Subcutaneous abdominal adipose tissue (tissue), 5 donors: ENCODE results near the gene CDKAL1.

Experiments
- H3K27ac ChIP-seq: one replicate; pipeline ENCODE4 v1.7.0; 2013; ENCODE audit warnings: low read depth, mild to moderate bottlenecking, inconsistent platforms, low read length, moderate library complexity
- H3K27me3 ChIP-seq, 5 donors: one replicate each; pipeline ENCODE4 v1.7.0; 2013; ENCODE audit warnings: low read length in 5 of 5, inconsistent platforms in 1 of 5; ENCODE audit not compliant: control insufficient read depth in 5 of 5, insufficient read depth in 4 of 5
- H3K36me3 ChIP-seq, 5 donors: one replicate each; pipeline ENCODE4 v1.7.0; 2013; ENCODE audit warnings: low read length in 5 of 5; ENCODE audit not compliant: control insufficient read depth in 5 of 5, insufficient read depth in 5 of 5
- H3K4me1 ChIP-seq, 5 donors: one replicate each; pipeline ENCODE4 v1.7.0; 2013; ENCODE audit warnings: low read length in 5 of 5, mild to moderate bottlenecking in 3 of 5, moderate library complexity in 1 of 5; ENCODE audit not compliant: control insufficient read depth in 5 of 5, insufficient read depth in 5 of 5
- H3K4me3 ChIP-seq, 5 donors: one replicate each; pipeline ENCODE4 v1.7.0; 2013; ENCODE audit warnings: low read length in 5 of 5, low read depth in 1 of 5
- H3K9ac ChIP-seq, 5 donors: one replicate each; pipeline ENCODE4 v1.7.0; 2013; ENCODE audit warnings: low read length in 5 of 5, mild to moderate bottlenecking in 4 of 5, moderate library complexity in 3 of 5
- H3K9me3 ChIP-seq, 5 donors: one replicate each; pipeline ENCODE4 v1.7.0; 2013; ENCODE audit warnings: low read length in 5 of 5; ENCODE audit not compliant: control insufficient read depth in 5 of 5
- donor health status: healthy.
- donor health status: healthy.
- donor health status: healthy.
- donor health status: healthy.
- donor health status: healthy.

The CDKAL1 gene

GRCh38 chr6:20678831-20679352 lies 144.6 kb downstream of the CDKAL1 start:
- no peaks in the 10 kb centered on the region for H3K9me3 ChIP-seq
- H3K27ac ChIP-seq = no peak overlapping the region
- peaks cover 0 to 9% (median 4%) of the 10 kb centered on the region in 5 donors for H3K4me1 ChIP-seq
- no peaks in the 10 kb centered on the region for H3K27me3 ChIP-seq
- H3K4me3 ChIP-seq = no peak overlapping the region
- no peaks in the 10 kb centered on the region for H3K36me3 ChIP-seq
- no peak overlapping the region for H3K9ac ChIP-seq

GRCh38 chr6:20680697-20681165 lies 146.5 kb downstream of the CDKAL1 start:
- Histone ChIP-seq H3K4me1 (peaks cover 0 to 9% (median 4%) of the 10 kb centered on the region in 5 donors), H3K9ac (peak overlapping the region in 2 of 5 donors; percentile 41 to 51), H3K4me3 (peak overlapping the region in 2 of 5 donors; percentile 5 to 33), H3K9me3 (no peaks in the 10 kb centered on the region), H3K36me3 (no peaks in the 10 kb centered on the region), H3K27ac (no peak overlapping the region), H3K27me3 (no peaks in the 10 kb centered on the region)

GRCh38 chr6:20681243-20681684 lies 147.0 kb downstream of the CDKAL1 start:
- peak overlapping the region in 1 of 5 donors; percentile 5 for H3K4me3 ChIP-seq
- H3K36me3 ChIP-seq = no peaks in the 10 kb centered on the region
- no peaks in the 10 kb centered on the region for H3K27me3 ChIP-seq
- no peak overlapping the region for H3K9ac ChIP-seq
- no peaks in the 10 kb centered on the region for H3K9me3 ChIP-seq
- H3K27ac ChIP-seq = no peak overlapping the region
- H3K4me1 ChIP-seq = peaks cover 0 to 9% (median 4%) of the 10 kb centered on the region in 5 donors

- Histone ChIP-seq H3K27me3 (no peaks in the 10 kb centered on the region), H3K9ac (no peak overlapping the region), H3K36me3 (no peaks in the 10 kb centered on the region), H3K4me1 (peaks cover 0 to 9% (median 4%) of the 10 kb centered on the region in 5 donors), H3K4me3 (no peak overlapping the region), H3K27ac (no peak overlapping the region), H3K9me3 (no peaks in the 10 kb centered on the region)
Observed at GRCh38 chr6:20684474-20684873, 150.2 kb downstream of the CDKAL1 start.

GRCh38 chr6:20686142-20686541 lies 151.9 kb downstream of the CDKAL1 start:
- H3K9me3 ChIP-seq = no peaks in the 10 kb centered on the region
- no peak overlapping the region for H3K27ac ChIP-seq
- H3K27me3 ChIP-seq = no peaks in the 10 kb centered on the region
- peaks cover 0 to 3% (median 1%) of the 10 kb centered on the region in 5 donors for H3K4me1 ChIP-seq
- no peak overlapping the region for H3K9ac ChIP-seq
- no peaks in the 10 kb centered on the region for H3K36me3 ChIP-seq
- no peak overlapping the region for H3K4me3 ChIP-seq

- Histone ChIP-seq H3K27me3 (no peaks in the 10 kb centered on the region), H3K9me3 (no peaks in the 10 kb centered on the region), H3K4me1 (no peaks in the 10 kb centered on the region), H3K36me3 (no peaks in the 10 kb centered on the region), H3K9ac (no peak overlapping the region), H3K4me3 (no peak overlapping the region), H3K27ac (no peak overlapping the region)
Observed at GRCh38 chr6:20687494-20687893, 153.2 kb downstream of the CDKAL1 start.

GRCh38 chr6:20688710-20689500 lies 154.6 kb downstream of the CDKAL1 start:
- H3K27me3 ChIP-seq = no peaks in the 10 kb centered on the region
- H3K4me3 ChIP-seq = no peak overlapping the region
- no peaks in the 10 kb centered on the region for H3K4me1 ChIP-seq
- no peak overlapping the region for H3K9ac ChIP-seq
- H3K27ac ChIP-seq = no peak overlapping the region
- H3K36me3 ChIP-seq = no peaks in the 10 kb centered on the region
- H3K9me3 ChIP-seq = no peaks in the 10 kb centered on the region

- Histone ChIP-seq H3K27me3 (no peaks in the 10 kb centered on the region), H3K4me1 (no peaks in the 10 kb centered on the region), H3K36me3 (no peaks in the 10 kb centered on the region), H3K9me3 (no peaks in the 10 kb centered on the region), H3K4me3 (no peak overlapping the region), H3K9ac (no peak overlapping the region), H3K27ac (no peak overlapping the region)
Observed at GRCh38 chr6:20691185-20691584, 156.9 kb downstream of the CDKAL1 start.

- Histone ChIP-seq H3K27ac (no peak overlapping the region), H3K9me3 (no peaks in the 10 kb centered on the region), H3K9ac (no peak overlapping the region), H3K36me3 (no peaks in the 10 kb centered on the region), H3K4me3 (no peak overlapping the region), H3K4me1 (no peaks in the 10 kb centered on the region), H3K27me3 (no peaks in the 10 kb centered on the region)
Observed at GRCh38 chr6:20692023-20692422, 157.8 kb downstream of the CDKAL1 start.

- no peaks in the 10 kb centered on the region for H3K9me3 ChIP-seq
- no peaks in the 10 kb centered on the region for H3K4me1 ChIP-seq
- no peaks in the 10 kb centered on the region for H3K27me3 ChIP-seq
- H3K9ac ChIP-seq = no peak overlapping the region
- H3K36me3 ChIP-seq = no peaks in the 10 kb centered on the region
- H3K27ac ChIP-seq = no peak overlapping the region
- H3K4me3 ChIP-seq = no peak overlapping the region
Observed at GRCh38 chr6:20693466-20694063, 159.3 kb downstream of the CDKAL1 start.
